HepG2 (cell line): ENCODE data around the gene GYPB. TPM values are rescaled to one million over a fixed set of nuclear protein-coding genes. Genes with fewer than 3 reads are reported as not detected.
"Not testable (repeated sequence)": the region's sequence is repeated elsewhere in the genome, so short reads cannot be mapped to it uniquely, and the experiment has no call there.

Experiments used
- ATAC-seq: fragments of 200-7000 bp; cut with Tn5 transposase; 3 replicates; pipeline ENCODE4 v1.9.1; 2020; ENCODE audit warnings: mild to moderate bottlenecking, moderate library complexity
- BruUV-seq: library from RNA; stranded (reverse); fragments of 400-500 nt; replicated peaks from 2 replicates; lab custom pipeline; 2021; lab: Mats Ljungman, UMichigan
- CTCF ChIA-PET: fragments of 300-600 bp; formaldehyde crosslinking; extraction: SDS; loops from one replicate; lab custom pipeline; 2021; ENCODE audit warnings: low total read pairs, inconsistent platforms, low intra/inter-chr PET ratio; lab: Yijun Ruan, JAX
- POLR2A ChIA-PET: fragments of 350-600 bp; sonication (Branson Sonifier 250); formaldehyde crosslinking; loops from one replicate; lab custom pipeline; 2020; ENCODE audit warnings: antibody characterized with exemption, inconsistent platforms; lab: Yijun Ruan, JAX
- DNase-seq: peaks from one replicate; pipeline ENCODE4 v3.0.0-alpha.2; 2015; ENCODE audit warnings: low spot score
- FAIRE-seq: peaks from 3 replicates; lab custom pipeline; 2011; peaks lifted over from hg19 to GRCh38; lab: Jason Lieb, UNC
- H2AFZ ChIP-seq: one replicate; pipeline ENCODE4 v1.6.1; 2011; ENCODE audit warnings: low read length, inconsistent platforms
- H3K27ac ChIP-seq: fragments of 300-600 bp; 3 replicates; pipeline ENCODE4 v1.8.0; 2011; ENCODE audit warnings: mixed run types, mild to moderate bottlenecking, mixed read lengths, low read length, inconsistent platforms; ENCODE audit not compliant: insufficient read depth; ENCODE audit errors: extremely low read length
- H3K27me3 ChIP-seq, 2 experiments: fragments of 200-600 bp in 1 of 2; 2 replicates in 1 of 2; 3 replicates in 1 of 2; pipeline versions ENCODE4 v1.6.0 to v1.8.0; 2011; ENCODE audit warnings: low read length in 2 of 2, mild to moderate bottlenecking in 2 of 2, moderate library complexity in 2 of 2, inconsistent platforms in 1 of 2; ENCODE audit not compliant: insufficient read depth in 2 of 2, control insufficient read depth in 1 of 2
- H3K36me3 ChIP-seq, 2 experiments: fragments of 200-600 bp in 1 of 2; replicated peaks in 1 of 2; 2 replicates in 1 of 2; 3 replicates in 1 of 2; pipeline versions ENCODE4 v1.5.1 to v1.8.0; 2011; ENCODE audit warnings: low read length in 2 of 2, inconsistent platforms in 1 of 2; ENCODE audit not compliant: insufficient read depth in 2 of 2, control insufficient read depth in 1 of 2
- H3K4me1 ChIP-seq: 2 replicates; pipeline ENCODE4 v1.5.1; 2012; ENCODE audit warnings: low read length, inconsistent platforms; ENCODE audit not compliant: insufficient read depth
- H3K4me2 ChIP-seq: 2 replicates; pipeline ENCODE4 v1.6.0; 2011; ENCODE audit warnings: low read depth, low read length, inconsistent platforms
- H3K4me3 ChIP-seq, 3 experiments: fragments of 200-600 bp in 1 of 3; sonication (generic), shearing (Covaris generic) in 1 of 3; replicated peaks in 1 of 3; 2 replicates each; pipeline ENCODE4 v1.5.1; 2011 to 2016; ENCODE audit warnings: low read length in 3 of 3, inconsistent platforms in 2 of 3, low read depth in 2 of 3, mild to moderate bottlenecking in 2 of 3, control low read depth in 1 of 3, mixed read lengths in 1 of 3; ENCODE audit not compliant: insufficient read depth in 1 of 3
- H3K79me2 ChIP-seq: one replicate; pipeline ENCODE4 v1.6.1; 2011; ENCODE audit warnings: low read length, inconsistent platforms; ENCODE audit not compliant: insufficient read depth
- H3K9ac ChIP-seq: 2 replicates; pipeline ENCODE4 v1.6.0; 2011; ENCODE audit warnings: mild to moderate bottlenecking, low read depth, low read length, inconsistent platforms; ENCODE audit not compliant: insufficient read depth
- H3K9me3 ChIP-seq: 2 replicates; pipeline ENCODE4 v1.5.1; 2012; ENCODE audit warnings: mild to moderate bottlenecking, low read length
- H4K20me1 ChIP-seq: 2 replicates; pipeline ENCODE4 v1.6.0; 2011; ENCODE audit warnings: inconsistent platforms, mild to moderate bottlenecking, low read length, moderate library complexity; ENCODE audit not compliant: insufficient read depth
- WGBS: methylation state at CpG from one replicate; pipeline ENCODE4 v1.1.6; 2017; ENCODE audit warnings: low lambda C conversion rate; 5-methylcytosine and 5-hydroxymethylcytosine counted together
- in situ Hi-C: cut with HindIII; loops from 2 replicates; pipeline ENCODE4 v1.10.0; 2017; ENCODE audit warnings: low pct_unique_long_range_greater_than_20kb; ENCODE audit not compliant: extremely low pct_ligation_motif_present
- intact Hi-C: fragments of 100-400 bp; cut with micrococcal nuclease; formaldehyde crosslinking; loops from one replicate; pipeline ENCODE4 v1.10.0; 2022; ENCODE audit not compliant: unreplicated experiment
- polyA plus RNA-seq, 8 experiments: library from polyadenylated mRNA; depleted of rRNA in 3 of 8; stranded (reverse) in 7 of 8; unstranded in 1 of 8; fragments of >200 nt; fragmentation: Illumina TruSeq in 4 of 8; extraction: Trizol in 4 of 8; gene quantifications; 2 replicates each; pipeline versions ENCODE4 v1.2.1 to v1.2.3, GENCODE V29; 2011 to 2016; ENCODE audit warnings: low read depth in 4 of 8, missing spikeins in 1 of 8, mixed read lengths in 1 of 8; ENCODE audit not compliant: insufficient read depth in 1 of 8
- total RNA-seq, 5 experiments: library from RNA; depleted of rRNA; stranded (reverse); fragments of >200 nt; fragmentation: Illumina TruSeq; extraction: Trizol; gene quantifications; 2 replicates each; pipeline ENCODE4 v1.2.3, GENCODE V29; 2016; ENCODE audit warnings: low read depth in 1 of 5

GYPB gene
- total and polyA plus RNA-seq, 2 of the 13 experiments (the other 11 are each of a cell fraction or from before 2014, with no cell fraction given): not detected

DNA sequence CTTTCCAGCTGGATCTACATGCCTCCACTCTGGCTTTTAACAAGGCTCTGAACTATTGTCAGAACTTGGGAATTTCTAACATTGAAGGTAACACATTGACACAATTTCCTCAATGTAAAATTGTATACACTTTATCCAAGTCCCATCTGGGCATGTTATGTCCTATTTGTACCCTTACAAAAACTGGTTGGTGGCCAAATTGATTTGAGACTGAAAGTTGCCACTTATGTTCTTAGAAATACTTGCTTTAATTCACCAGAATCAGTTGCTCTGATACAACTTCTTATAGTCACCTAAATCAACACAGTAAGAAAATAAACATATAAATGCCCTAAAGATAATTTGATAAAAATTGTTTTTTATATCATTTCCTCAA is 15.3 kb downstream of the GYPB start:
- ATAC-seq, H4K20me1 ChIP-seq, H3K27ac ChIP-seq, BruUV-seq, H3K27me3 ChIP-seq, H3K4me3 ChIP-seq, in situ Hi-C loops, H3K36me3 ChIP-seq, H3K4me2 ChIP-seq, H3K9me3 ChIP-seq, H2AFZ ChIP-seq, CTCF ChIA-PET, H3K9ac ChIP-seq, POLR2A ChIA-PET, DNase-seq, H3K79me2 ChIP-seq, FAIRE-seq, H3K4me1 ChIP-seq: not testable (repeated sequence)
- intact Hi-C loops: loop anchor here (10.0 kb wide), 1 partner anchor 119 kb away; no protein-coding TSS in a partner anchor

DNA sequence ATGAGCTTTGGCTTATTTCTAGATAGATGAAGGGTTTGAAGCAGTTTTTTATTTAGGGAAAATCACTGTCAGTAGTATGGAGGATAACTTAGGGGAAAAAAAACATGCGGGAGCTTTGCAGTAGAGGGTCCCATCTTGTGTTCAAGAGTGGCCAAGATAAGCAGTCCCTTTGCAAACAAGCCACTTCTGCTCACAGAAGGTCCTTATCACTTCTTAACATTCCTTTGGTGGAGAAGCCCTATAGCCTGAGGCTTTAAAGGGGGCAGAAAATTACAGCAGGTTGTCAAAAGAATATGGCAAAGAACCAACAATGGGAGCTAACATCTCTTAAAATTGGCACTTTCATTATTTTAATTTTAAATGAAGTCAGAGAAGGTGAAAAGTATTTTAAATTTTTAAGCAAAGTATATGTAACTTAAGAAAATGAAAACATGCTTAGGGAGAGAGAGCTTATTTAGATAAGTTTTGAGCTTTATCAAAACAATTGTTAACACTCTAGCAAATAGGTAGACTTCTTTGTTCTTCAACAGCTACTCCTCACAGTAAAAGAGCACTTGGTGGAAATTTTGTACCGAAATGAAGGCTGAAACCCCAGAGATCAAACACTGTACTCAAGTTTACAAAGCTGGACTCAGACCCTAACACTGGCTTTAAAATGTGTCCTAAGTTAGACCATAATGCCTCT is 15.8 kb downstream of the GYPB start:
- H3K4me2 ChIP-seq, H3K9ac ChIP-seq, H4K20me1 ChIP-seq, H3K36me3 ChIP-seq, H3K79me2 ChIP-seq, FAIRE-seq, H3K4me1 ChIP-seq, DNase-seq, POLR2A ChIA-PET, in situ Hi-C loops, H3K4me3 ChIP-seq, H3K9me3 ChIP-seq, H3K27me3 ChIP-seq, H2AFZ ChIP-seq, BruUV-seq, ATAC-seq, H3K27ac ChIP-seq, CTCF ChIA-PET: not testable (repeated sequence)
- intact Hi-C loops: loop anchor here (10.0 kb wide), 1 partner anchor 119 kb away; no protein-coding TSS in a partner anchor
- 4% methylated on average over 2 of the region's 2 CpGs for WGBS

DNA sequence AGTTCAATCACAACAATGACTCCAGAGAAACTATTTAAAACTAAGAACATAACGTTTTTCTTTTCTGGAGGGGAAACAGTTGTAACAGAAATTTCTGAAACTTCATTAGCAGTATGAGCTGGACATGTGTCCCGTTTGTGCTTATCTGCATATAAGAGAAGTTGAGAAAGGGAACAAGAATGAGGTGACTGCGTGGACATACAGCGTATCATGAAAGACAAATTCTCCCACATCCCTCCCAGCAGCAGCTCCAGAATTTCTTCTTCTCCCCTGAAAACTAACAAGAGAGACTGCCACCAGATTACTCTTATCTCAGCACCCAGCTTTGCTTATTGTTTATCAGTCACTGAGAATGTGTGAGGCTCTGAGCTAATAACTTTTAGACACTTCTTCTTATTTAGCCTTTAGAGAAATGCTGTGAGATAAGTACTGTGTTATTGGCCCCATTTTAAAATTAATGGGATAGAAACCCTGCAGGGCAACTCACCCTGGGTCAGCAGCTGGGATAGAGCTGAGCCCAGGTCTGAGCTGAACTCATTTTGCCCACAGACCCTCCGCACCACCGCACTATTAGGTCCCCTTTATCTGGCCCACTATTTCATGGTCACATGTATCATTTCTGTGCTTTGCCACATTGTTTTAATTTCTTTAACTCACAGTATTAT is 18.7 kb downstream of the GYPB start:
- H3K36me3 ChIP-seq, H4K20me1 ChIP-seq, in situ Hi-C loops, DNase-seq, H3K4me3 ChIP-seq, H3K27me3 ChIP-seq, H3K79me2 ChIP-seq, H3K27ac ChIP-seq, BruUV-seq, H3K9me3 ChIP-seq, CTCF ChIA-PET, H3K4me1 ChIP-seq, H2AFZ ChIP-seq, H3K9ac ChIP-seq, ATAC-seq, POLR2A ChIA-PET, H3K4me2 ChIP-seq, FAIRE-seq: not testable (repeated sequence)
- 19% methylated on average over 6 of the region's 6 CpGs for WGBS
- intact Hi-C loops: loop anchor here (10.0 kb wide), 1 partner anchor 116 kb away; no protein-coding TSS in a partner anchor

DNA sequence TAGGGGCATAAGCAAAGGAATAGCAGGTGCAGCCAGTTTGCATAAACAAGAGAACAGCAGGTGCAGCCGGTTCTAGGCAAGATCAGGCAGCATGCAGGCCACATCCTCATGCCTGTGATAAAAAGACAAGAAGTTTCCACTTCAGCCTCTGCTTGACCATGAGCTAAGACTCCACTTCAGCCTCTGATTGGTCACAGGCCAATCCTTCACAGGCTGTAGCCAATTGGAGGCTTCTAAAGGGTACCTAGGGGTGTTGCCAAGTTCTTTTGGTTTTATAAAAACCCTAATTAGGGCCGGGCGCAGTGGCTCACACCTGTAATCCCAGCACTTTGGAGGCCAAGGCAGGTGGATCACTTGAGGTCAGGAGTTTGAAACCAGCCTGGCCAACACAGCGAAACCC is 23.0 kb downstream of the GYPB start:
- CTCF ChIA-PET, H3K79me2 ChIP-seq, H3K9ac ChIP-seq, H3K9me3 ChIP-seq, H3K4me3 ChIP-seq, intact Hi-C loops, H3K4me1 ChIP-seq, H4K20me1 ChIP-seq, H3K27ac ChIP-seq, BruUV-seq, DNase-seq, FAIRE-seq, H2AFZ ChIP-seq, POLR2A ChIA-PET, in situ Hi-C loops, H3K36me3 ChIP-seq, ATAC-seq, H3K27me3 ChIP-seq, H3K4me2 ChIP-seq: not testable (repeated sequence)
- WGBS: 0% methylated on average over 4 of the region's 4 CpGs
